Measurements from ENCODE around the gene PIGC.

PIGC gene

DNA sequence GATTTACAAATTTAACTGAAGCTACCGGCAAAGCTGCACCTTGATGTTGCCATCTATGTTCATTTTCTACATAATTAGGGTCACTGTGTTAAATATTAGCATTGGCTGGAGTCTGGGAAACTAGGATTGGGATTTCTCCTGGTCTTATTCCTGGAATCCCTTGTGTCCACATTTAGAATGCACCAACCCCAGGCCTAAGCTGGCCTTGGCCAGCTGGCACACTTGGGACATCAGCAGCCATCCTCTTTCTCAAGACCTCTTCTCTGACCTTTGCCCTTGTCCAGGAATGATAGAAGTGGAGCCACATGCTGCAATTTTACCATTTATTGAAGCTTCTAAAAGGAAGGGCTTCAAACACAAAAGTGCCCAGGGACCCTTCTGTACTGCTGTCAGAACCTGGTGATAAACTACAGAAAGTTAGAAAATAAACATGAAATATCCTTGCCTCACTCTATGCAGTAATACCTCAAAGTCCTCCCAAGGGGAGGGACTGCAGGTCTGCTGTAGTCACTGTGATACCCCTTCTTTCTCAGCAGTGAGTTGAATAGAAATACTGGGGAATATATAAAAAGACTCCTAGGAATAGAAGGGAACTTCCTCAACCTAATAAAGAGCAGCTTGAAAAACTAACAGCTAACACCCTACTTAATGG is 13.7 kb upstream of the PIGC start:
- no peaks in the 10 kb centered on the region for H3K27me3 ChIP-seq (ENCODE audit: insufficient read depth, low read length)
- no peak overlapping the region for H2AFZ ChIP-seq (ENCODE audit: low read depth, low read length)
- H3K36me3 ChIP-seq (ENCODE audit: insufficient read depth, low read length): no peaks in the 10 kb centered on the region
- peaks cover 14% of the 10 kb centered on the region for H3K4me1 ChIP-seq (ENCODE audit: insufficient read depth, low read length)
- H3K9me3 ChIP-seq (ENCODE audit: low read length): no peaks in the 10 kb centered on the region
- H3K4me3 ChIP-seq (ENCODE audit: low read length): no peak overlapping the region

DNA sequence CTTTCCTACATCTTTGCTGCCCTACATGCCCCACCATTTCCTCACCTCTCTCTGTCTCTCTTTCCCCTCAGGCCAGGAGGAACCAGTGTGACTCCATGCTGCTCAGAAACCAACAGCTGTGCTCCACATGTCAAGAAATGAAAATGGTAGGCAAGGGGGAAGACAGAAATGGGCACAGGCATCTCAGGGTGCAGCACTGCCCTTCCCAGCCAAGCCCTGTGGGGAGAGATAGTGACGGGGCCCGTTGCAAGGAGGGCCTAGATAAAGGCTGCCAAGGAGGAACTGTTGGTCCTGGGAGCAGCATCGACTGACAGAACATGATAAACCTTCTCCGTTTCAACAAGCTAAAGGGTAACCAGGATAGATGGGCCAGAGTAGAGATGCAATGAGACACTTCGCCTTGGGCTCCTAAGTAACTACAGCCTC is 12.5 kb upstream of the PIGC start:
- Histone ChIP-seq H3K9me3 (ENCODE audit: low read length) (no peaks in the 10 kb centered on the region), H3K4me3 (ENCODE audit: low read length) (no peak overlapping the region), H3K27me3 (ENCODE audit: insufficient read depth, low read length) (no peaks in the 10 kb centered on the region), H2AFZ (ENCODE audit: low read depth, low read length) (no peak overlapping the region), H3K36me3 (ENCODE audit: insufficient read depth, low read length) (no peaks in the 10 kb centered on the region), H3K4me1 (ENCODE audit: insufficient read depth, low read length) (peaks cover 20% of the 10 kb centered on the region)

DNA sequence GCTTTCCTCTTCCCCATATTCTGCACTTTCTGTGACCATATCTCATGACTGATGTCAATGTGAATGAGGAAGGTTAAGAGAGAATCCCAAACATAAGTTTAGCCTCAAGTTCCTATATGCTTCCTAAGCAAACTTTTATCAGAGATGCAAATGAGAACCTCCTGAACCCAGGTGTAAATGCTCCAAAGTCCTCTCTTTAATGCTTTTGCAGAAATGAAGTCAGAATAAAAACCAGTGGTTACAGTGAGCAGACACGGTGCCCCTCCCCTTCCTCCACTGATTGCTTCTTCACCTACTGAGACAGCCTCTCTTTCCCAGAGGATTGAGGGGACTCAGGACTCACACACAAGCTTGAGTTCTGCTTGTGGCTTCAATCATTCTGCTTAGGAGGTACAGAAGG is 11.6 kb upstream of the PIGC start:
- Histone ChIP-seq H3K36me3 (ENCODE audit: insufficient read depth, low read length) (no peaks in the 10 kb centered on the region), H3K4me3 (ENCODE audit: low read length) (no peak overlapping the region), H3K9me3 (ENCODE audit: low read length) (no peaks in the 10 kb centered on the region), H3K4me1 (ENCODE audit: insufficient read depth, low read length) (peaks cover 17% of the 10 kb centered on the region), H2AFZ (ENCODE audit: low read depth, low read length) (no peak overlapping the region), H3K27me3 (ENCODE audit: insufficient read depth, low read length) (no peaks in the 10 kb centered on the region)

- H2AFZ ChIP-seq (ENCODE audit: low read depth, low read length): no peak overlapping the region
- H3K4me1 ChIP-seq (ENCODE audit: insufficient read depth, low read length): peaks cover 16% of the 10 kb centered on the region
- no peak overlapping the region for H3K4me3 ChIP-seq (ENCODE audit: low read length)
- H3K27me3 ChIP-seq (ENCODE audit: insufficient read depth, low read length): no peaks in the 10 kb centered on the region
- H3K36me3 ChIP-seq (ENCODE audit: insufficient read depth, low read length): no peaks in the 10 kb centered on the region
- H3K9me3 ChIP-seq (ENCODE audit: low read length): no peaks in the 10 kb centered on the region
Observed at GRCh38 chr1:172453607-172454006, 9.7 kb upstream of the PIGC start.

- Histone ChIP-seq H3K9me3 (ENCODE audit: low read length) (no peaks in the 10 kb centered on the region), H3K4me3 (ENCODE audit: low read length) (no peak overlapping the region), H3K36me3 (ENCODE audit: insufficient read depth, low read length) (no peaks in the 10 kb centered on the region), H2AFZ (ENCODE audit: low read depth, low read length) (no peak overlapping the region), H3K27me3 (ENCODE audit: insufficient read depth, low read length) (no peaks in the 10 kb centered on the region), H3K4me1 (ENCODE audit: insufficient read depth, low read length) (peaks cover 16% of the 10 kb centered on the region)
Observed at GRCh38 chr1:172453153-172453545, 9.3 kb upstream of the PIGC start.

GRCh38 chr1:172452536-172453152 is 8.8 kb upstream of the PIGC start:
- H3K27me3 ChIP-seq (ENCODE audit: insufficient read depth, low read length): no peaks in the 10 kb centered on the region
- no peaks in the 10 kb centered on the region for H3K9me3 ChIP-seq (ENCODE audit: low read length)
- no peaks in the 10 kb centered on the region for H3K36me3 ChIP-seq (ENCODE audit: insufficient read depth, low read length)
- H3K4me3 ChIP-seq (ENCODE audit: low read length): no peak overlapping the region
- H2AFZ ChIP-seq (ENCODE audit: low read depth, low read length): no peak overlapping the region
- H3K4me1 ChIP-seq (ENCODE audit: insufficient read depth, low read length): peaks cover 16% of the 10 kb centered on the region

- no peaks in the 10 kb centered on the region for H3K36me3 ChIP-seq (ENCODE audit: insufficient read depth, low read length)
- no peak overlapping the region for H3K4me3 ChIP-seq (ENCODE audit: low read length)
- no peak overlapping the region for H2AFZ ChIP-seq (ENCODE audit: low read depth, low read length)
- H3K27me3 ChIP-seq (ENCODE audit: insufficient read depth, low read length): no peaks in the 10 kb centered on the region
- H3K9me3 ChIP-seq (ENCODE audit: low read length): no peaks in the 10 kb centered on the region
- peaks cover 16% of the 10 kb centered on the region for H3K4me1 ChIP-seq (ENCODE audit: insufficient read depth, low read length)
Observed at GRCh38 chr1:172451002-172451443, 7.2 kb upstream of the PIGC start.

DNA sequence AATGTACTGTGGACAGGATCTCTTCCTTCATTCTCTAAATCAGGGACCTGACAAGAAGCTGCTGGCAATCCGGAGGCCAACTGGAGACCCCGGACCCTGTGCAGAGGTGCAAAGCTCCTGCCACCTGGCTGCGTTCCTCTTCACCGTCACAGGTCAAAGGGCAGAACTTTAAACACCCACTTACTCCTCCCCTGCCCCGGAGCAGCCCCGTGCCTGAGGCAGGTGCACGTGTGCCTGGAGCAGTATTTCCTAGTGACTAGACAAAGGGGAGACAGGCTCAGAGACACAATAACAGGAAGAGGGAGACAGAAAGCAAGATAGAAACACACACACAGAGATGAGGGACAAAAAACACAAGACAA is 6.6 kb upstream of the PIGC start:
- peaks cover 16% of the 10 kb centered on the region for H3K4me1 ChIP-seq (ENCODE audit: insufficient read depth, low read length)
- H3K9me3 ChIP-seq (ENCODE audit: low read length): no peaks in the 10 kb centered on the region

GRCh38 chr1:172449585-172450523 is 6.0 kb upstream of the PIGC start:
- Histone ChIP-seq H3K27me3 (ENCODE audit: insufficient read depth, low read length) (no peaks in the 10 kb centered on the region), H2AFZ (ENCODE audit: low read depth, low read length) (peak overlapping the region; percentile 21), H3K36me3 (ENCODE audit: insufficient read depth, low read length) (no peaks in the 10 kb centered on the region), H3K4me3 (ENCODE audit: low read length) (no peak overlapping the region), H3K4me1 (ENCODE audit: insufficient read depth, low read length) (peaks cover 16% of the 10 kb centered on the region), H3K9me3 (ENCODE audit: low read length) (no peaks in the 10 kb centered on the region)

More for the DNA sequence above, 6.6 kb upstream of the PIGC start:
- Histone ChIP-seq H3K27me3 (ENCODE audit: insufficient read depth, low read length) (no peaks in the 10 kb centered on the region), H3K4me3 (ENCODE audit: low read length) (no peak overlapping the region), H2AFZ (ENCODE audit: low read depth, low read length) (peak overlapping the region; percentile 21), H3K36me3 (ENCODE audit: insufficient read depth, low read length) (no peaks in the 10 kb centered on the region)

- Histone ChIP-seq H2AFZ (ENCODE audit: low read depth, low read length) (no peak overlapping the region), H3K36me3 (ENCODE audit: insufficient read depth, low read length) (no peaks in the 10 kb centered on the region), H3K27me3 (ENCODE audit: insufficient read depth, low read length) (no peaks in the 10 kb centered on the region), H3K9me3 (ENCODE audit: low read length) (no peaks in the 10 kb centered on the region), H3K4me1 (ENCODE audit: insufficient read depth, low read length) (peaks cover 16% of the 10 kb centered on the region), H3K4me3 (ENCODE audit: low read length) (no peak overlapping the region)
Observed at GRCh38 chr1:172448995-172449584, 5.2 kb upstream of the PIGC start.

DNA sequence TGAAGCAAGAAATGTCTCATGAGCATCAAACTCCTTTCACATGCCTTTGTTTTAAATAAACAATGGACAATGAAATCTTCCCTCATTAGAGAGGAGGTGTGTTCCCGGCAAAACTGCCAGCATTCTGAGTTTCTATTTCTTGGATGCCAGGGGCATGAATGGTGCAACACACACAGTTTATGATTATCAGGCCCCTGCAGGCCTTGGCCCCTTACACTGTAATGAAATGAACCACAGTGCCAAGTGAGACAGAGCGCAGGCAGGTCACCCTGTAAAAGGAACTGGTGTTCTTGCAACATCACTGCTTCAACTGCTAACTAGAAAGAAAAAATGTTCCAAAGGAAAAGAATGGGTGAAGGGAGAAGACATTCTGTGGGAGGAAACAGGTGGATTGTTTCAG is 3.8 kb upstream of the PIGC start:
- Histone ChIP-seq H3K4me3 (ENCODE audit: low read length) (no peak overlapping the region), H2AFZ (ENCODE audit: low read depth, low read length) (no peak overlapping the region), H3K9me3 (ENCODE audit: low read length) (no peaks in the 10 kb centered on the region), H3K36me3 (ENCODE audit: insufficient read depth, low read length) (peaks cover 1% of the 10 kb centered on the region), H3K4me1 (ENCODE audit: insufficient read depth, low read length) (peaks cover 17% of the 10 kb centered on the region), H3K27me3 (ENCODE audit: insufficient read depth, low read length) (no peaks in the 10 kb centered on the region)

DNA sequence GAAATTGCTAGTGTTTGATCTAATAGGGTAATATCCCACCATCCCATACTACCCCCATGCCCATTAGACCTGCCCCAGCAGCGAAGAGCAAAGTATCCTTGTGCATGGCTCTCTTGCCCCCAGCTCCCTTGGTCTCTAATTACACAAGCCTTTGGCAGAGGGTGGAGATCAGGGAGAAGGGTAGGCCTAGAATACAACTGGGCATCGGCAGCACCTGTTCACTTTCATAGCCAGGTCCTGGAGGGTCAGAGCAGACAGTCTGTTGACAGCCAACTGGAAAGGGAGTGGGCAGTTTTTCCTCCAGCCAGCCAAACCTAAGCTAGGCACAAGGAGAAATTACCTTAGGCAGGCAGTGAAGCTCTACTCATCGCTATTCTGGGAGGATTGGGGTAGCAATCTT is 2.7 kb upstream of the PIGC start:
- Histone ChIP-seq H3K36me3 (ENCODE audit: insufficient read depth, low read length) (peaks cover 12% of the 10 kb centered on the region), H3K4me1 (ENCODE audit: insufficient read depth, low read length) (peaks cover 12% of the 10 kb centered on the region), H3K9me3 (ENCODE audit: low read length) (no peaks in the 10 kb centered on the region), H2AFZ (ENCODE audit: low read depth, low read length) (no peak overlapping the region), H3K27me3 (ENCODE audit: insufficient read depth, low read length) (no peaks in the 10 kb centered on the region), H3K4me3 (ENCODE audit: low read length) (no peak overlapping the region)

Measured in neuron (in vitro differentiated cells).